Upper lobe of left lung (tissue), 4 donors: ENCODE measurements around the gene DFFA.

Source experiments
- EP300 ChIP-seq, 4 donors: sonication (generic); formaldehyde crosslinking; IDR thresholded peaks; one replicate each; pipeline ENCODE4 v1.5.1; 2017; ENCODE audit warnings: antibody characterized with exemption in 4 of 4, control low read depth in 2 of 4
- POLR2A ChIP-seq, 4 donors: fragments of 450-650 bp; IDR thresholded peaks; one replicate each; pipeline ENCODE4 v1.5.1; 2016 to 2017; ENCODE audit warnings: antibody characterized with exemption in 4 of 4, mild to moderate bottlenecking in 2 of 4
- POLR2AphosphoS5 ChIP-seq, 2 donors: sonication (generic); formaldehyde crosslinking; IDR thresholded peaks; one replicate each; pipeline ENCODE4 v1.5.1; 2017; ENCODE audit warnings: antibody characterized with exemption in 2 of 2
- TF ChIP-seq, protein P1 (sequence below), 6 experiments: fragments of 450-650 bp in 4 of 6; fragments of 200-600 bp in 2 of 6; sonication (generic) in 2 of 6; IDR thresholded peaks; one replicate each; pipeline ENCODE4 v1.5.1; 2016 to 2019; ENCODE audit warnings: antibody characterized with exemption in 6 of 6

DNA sequence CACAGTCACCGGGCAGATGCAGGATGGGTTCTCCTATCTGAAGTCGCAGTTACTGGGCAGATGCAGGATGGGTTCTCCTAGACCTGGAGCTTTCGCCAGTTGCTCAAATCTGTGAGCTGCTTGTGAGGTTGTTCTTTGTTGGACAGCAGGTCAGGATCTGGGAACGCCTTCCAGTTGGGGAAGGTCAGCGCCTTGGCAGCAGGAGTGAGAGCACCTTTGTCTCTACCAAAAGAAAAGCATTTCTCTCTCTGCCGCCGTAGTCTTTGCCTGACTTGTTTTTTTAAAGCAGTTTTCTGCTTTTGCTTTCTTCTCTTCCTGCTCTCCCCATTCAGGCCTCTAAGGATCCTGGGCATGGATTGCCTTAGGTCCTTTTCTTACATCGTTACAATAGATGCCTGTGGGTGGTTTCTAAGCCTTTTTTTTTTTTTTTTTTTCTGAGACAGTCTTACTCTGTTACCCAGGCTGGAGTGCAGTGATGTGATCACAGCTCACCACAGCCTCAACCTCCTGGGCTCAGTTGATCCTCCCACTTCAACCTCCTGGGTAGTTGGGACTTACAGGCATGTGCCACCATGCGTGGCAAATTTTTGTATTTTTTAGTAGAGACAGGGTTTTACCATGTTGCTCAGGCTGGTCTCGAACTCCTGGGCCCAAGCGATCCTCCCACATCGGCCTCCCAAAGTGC is 18.1 kb upstream of the DFFA start:
- TF ChIP-seq, protein P1, sequence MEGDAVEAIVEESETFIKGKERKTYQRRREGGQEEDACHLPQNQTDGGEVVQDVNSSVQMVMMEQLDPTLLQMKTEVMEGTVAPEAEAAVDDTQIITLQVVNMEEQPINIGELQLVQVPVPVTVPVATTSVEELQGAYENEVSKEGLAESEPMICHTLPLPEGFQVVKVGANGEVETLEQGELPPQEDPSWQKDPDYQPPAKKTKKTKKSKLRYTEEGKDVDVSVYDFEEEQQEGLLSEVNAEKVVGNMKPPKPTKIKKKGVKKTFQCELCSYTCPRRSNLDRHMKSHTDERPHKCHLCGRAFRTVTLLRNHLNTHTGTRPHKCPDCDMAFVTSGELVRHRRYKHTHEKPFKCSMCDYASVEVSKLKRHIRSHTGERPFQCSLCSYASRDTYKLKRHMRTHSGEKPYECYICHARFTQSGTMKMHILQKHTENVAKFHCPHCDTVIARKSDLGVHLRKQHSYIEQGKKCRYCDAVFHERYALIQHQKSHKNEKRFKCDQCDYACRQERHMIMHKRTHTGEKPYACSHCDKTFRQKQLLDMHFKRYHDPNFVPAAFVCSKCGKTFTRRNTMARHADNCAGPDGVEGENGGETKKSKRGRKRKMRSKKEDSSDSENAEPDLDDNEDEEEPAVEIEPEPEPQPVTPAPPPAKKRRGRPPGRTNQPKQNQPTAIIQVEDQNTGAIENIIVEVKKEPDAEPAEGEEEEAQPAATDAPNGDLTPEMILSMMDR (IDR thresholded peaks at IDR 0.05), result no peak
- no peak for TF ChIP-seq POLR2AphosphoS5 (IDR thresholded peaks at IDR 0.05)
- TF ChIP-seq POLR2A (IDR thresholded peaks at IDR 0.05), result no peak
- no peak for TF ChIP-seq EP300 (IDR thresholded peaks at IDR 0.05)
